Kidney (tissue), 14 donors: ENCODE measurements around the gene NR2C2AP. TPM values are rescaled to one million over a fixed set of nuclear protein-coding genes. Genes with fewer than 3 reads are reported as not detected.

ENCODE experiments used
- DNase-seq, 5 donors: peaks; one replicate each; pipeline ENCODE4 v3.0.0-alpha.2; 2013 to 2020
- FAIRE-seq: peaks from 2 replicates; lab custom pipeline; 2012; peaks lifted over from hg19 to GRCh38; lab: Jason Lieb, UNC
- H3K27ac ChIP-seq, 2 donors: one replicate each; pipeline ENCODE4 v1.7.0; 2013; ENCODE audit warnings: low read depth in 2 of 2, low read length in 2 of 2, inconsistent platforms in 1 of 2
- H3K27me3 ChIP-seq: one replicate; pipeline ENCODE4 v1.7.1; 2013; ENCODE audit warnings: low read length, inconsistent platforms; ENCODE audit not compliant: control insufficient read depth, insufficient read depth
- H3K36me3 ChIP-seq, 3 donors: one replicate each; pipeline versions ENCODE4 v1.7.0 to v1.7.1; 2013; ENCODE audit warnings: low read length in 3 of 3, control low read depth in 1 of 3, inconsistent platforms in 1 of 3; ENCODE audit not compliant: insufficient read depth in 3 of 3, control insufficient read depth in 2 of 3
- H3K4me1 ChIP-seq, 3 donors: one replicate each; pipeline versions ENCODE4 v1.7.0 to v1.7.1; 2013; ENCODE audit warnings: low read length in 3 of 3, inconsistent platforms in 1 of 3, low read depth in 1 of 3; ENCODE audit not compliant: control insufficient read depth in 2 of 3, insufficient read depth in 2 of 3
- H3K4me3 ChIP-seq, 3 donors: one replicate each; pipeline versions ENCODE4 v1.7.0 to v1.8.1; 2013; ENCODE audit warnings: low read length in 3 of 3, control low read depth in 1 of 3, inconsistent platforms in 1 of 3
- H3K9ac ChIP-seq, 3 donors: one replicate each; pipeline versions ENCODE4 v1.7.0 to v1.7.1; 2013; ENCODE audit warnings: low read length in 3 of 3, control low read depth in 1 of 3, inconsistent platforms in 1 of 3
- H3K9me3 ChIP-seq, 3 donors: one replicate each; pipeline versions ENCODE4 v1.7.0 to v1.7.1; 2013; ENCODE audit warnings: low read length in 3 of 3, control low read depth in 1 of 3, inconsistent platforms in 1 of 3; ENCODE audit not compliant: control insufficient read depth in 2 of 3, insufficient read depth in 1 of 3
- intact Hi-C: fragments of 100-400 bp; cut with DNase I; formaldehyde crosslinking; loops from one replicate; pipeline ENCODE4 v1.11.1; 2022
- polyA plus RNA-seq: library from polyadenylated mRNA; stranded (reverse); fragments of 350-450 nt; fragmentation: Illumina TruSeq; extraction: RNeasy Lipid Tissue Mini Kit (QIAGEN cat#74804); gene quantifications from one replicate; pipeline ENCODE4 v1.2.3, GENCODE V29; 2014; ENCODE audit warnings: low read depth, low replicate concordance; ENCODE audit not compliant: insufficient read depth
- total RNA-seq: library from RNA; stranded (reverse); fragmentation: NEBNext Ultra II Directional; extraction: Animal tissue kit (Norgen Biotek cat#: 25700); gene quantifications from one replicate; pipeline ENCODE4 v1.2.1, GENCODE V29; 2021
- TF ChIP-seq, protein P1 (sequence below): IDR thresholded peaks from 3 replicates; pipeline ENCODE4 v1.5.1; 2012; ENCODE audit warnings: mild to moderate bottlenecking, moderate library complexity, borderline replicate concordance; ENCODE audit not compliant: insufficient read depth; ENCODE audit errors: extremely low read depth
- donor health status: control.
- donor health status: control.
- donor health status: control.
- donor health status: control.
- donor health status: control.
- donor health status: DM: yes; HTN: yes; CAD: no.
- donor health status: Normal renal cell carcinoma (clear cell type).

NR2C2AP gene
- total and polyA plus RNA-seq, 2 donors from 2014 or later = 13.5 to 15.5 TPM

DNA sequence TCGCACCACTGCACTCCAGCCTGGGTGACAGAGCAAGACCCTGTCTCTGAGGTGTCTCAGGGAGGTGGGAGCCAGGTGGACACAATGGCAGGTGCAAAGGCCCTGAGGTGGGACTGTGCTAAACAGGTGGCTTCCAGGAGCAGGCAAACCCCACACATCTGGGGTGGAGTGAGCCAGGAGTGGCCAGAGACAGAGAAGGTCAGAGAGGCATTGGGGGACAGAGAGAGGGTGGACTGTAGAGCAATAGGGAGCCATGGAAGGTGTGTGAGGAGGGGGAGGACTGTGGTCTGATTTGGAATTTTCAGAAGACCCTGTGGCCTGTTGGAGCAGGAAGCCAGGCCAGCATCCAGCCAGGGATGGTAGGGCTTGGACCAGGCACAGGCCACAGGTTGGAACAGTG lies 37.8 kb downstream of the NR2C2AP start:
- intact Hi-C loops = no loop called here
- DNase-seq = no peak
- H3K27ac ChIP-seq = no peak overlapping the region
- H3K27me3 ChIP-seq = no peaks in the 10 kb centered on the region
- no peak overlapping the region for H3K4me3 ChIP-seq
- no peak for FAIRE-seq
- H3K36me3 ChIP-seq = no peaks in the 10 kb centered on the region
- no peaks in the 10 kb centered on the region for H3K9me3 ChIP-seq
- peaks cover 0 to 3% (median 0%) of the 10 kb centered on the region in 3 donors for H3K4me1 ChIP-seq
- TF ChIP-seq, protein P1, sequence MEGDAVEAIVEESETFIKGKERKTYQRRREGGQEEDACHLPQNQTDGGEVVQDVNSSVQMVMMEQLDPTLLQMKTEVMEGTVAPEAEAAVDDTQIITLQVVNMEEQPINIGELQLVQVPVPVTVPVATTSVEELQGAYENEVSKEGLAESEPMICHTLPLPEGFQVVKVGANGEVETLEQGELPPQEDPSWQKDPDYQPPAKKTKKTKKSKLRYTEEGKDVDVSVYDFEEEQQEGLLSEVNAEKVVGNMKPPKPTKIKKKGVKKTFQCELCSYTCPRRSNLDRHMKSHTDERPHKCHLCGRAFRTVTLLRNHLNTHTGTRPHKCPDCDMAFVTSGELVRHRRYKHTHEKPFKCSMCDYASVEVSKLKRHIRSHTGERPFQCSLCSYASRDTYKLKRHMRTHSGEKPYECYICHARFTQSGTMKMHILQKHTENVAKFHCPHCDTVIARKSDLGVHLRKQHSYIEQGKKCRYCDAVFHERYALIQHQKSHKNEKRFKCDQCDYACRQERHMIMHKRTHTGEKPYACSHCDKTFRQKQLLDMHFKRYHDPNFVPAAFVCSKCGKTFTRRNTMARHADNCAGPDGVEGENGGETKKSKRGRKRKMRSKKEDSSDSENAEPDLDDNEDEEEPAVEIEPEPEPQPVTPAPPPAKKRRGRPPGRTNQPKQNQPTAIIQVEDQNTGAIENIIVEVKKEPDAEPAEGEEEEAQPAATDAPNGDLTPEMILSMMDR = no peak
- H3K9ac ChIP-seq = no peak overlapping the region

DNA sequence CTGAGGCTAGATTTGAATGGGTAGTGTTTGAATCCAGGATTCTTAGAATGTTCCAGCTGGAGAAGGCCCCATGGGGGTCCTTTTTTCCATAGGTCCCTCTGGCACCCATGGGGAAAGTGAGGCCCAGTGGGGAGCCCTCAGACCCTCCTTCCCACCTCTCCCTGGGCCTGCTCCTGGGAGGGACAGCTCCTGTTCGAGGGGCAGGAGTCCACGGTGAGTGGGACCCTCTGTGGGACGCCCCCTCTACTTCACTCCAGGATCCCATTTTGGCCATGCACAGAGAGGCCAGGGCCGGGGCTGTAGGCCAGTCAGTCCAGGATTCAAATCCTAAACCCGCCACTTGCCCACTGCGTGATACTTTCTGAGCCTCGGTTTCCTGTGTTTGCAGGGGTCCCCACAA lies 40.7 kb downstream of the NR2C2AP start:
- TF ChIP-seq, protein P1 = no peak
- Histone ChIP-seq H3K9me3 (no peaks in the 10 kb centered on the region), H3K4me1 (no peaks in the 10 kb centered on the region), H3K27ac (no peak overlapping the region), H3K9ac (no peak overlapping the region), H3K4me3 (no peak overlapping the region), H3K27me3 (no peaks in the 10 kb centered on the region), H3K36me3 (no peaks in the 10 kb centered on the region)
- DNase-seq (no peak), FAIRE-seq (no peak)
- intact Hi-C loops = no loop called here

DNA sequence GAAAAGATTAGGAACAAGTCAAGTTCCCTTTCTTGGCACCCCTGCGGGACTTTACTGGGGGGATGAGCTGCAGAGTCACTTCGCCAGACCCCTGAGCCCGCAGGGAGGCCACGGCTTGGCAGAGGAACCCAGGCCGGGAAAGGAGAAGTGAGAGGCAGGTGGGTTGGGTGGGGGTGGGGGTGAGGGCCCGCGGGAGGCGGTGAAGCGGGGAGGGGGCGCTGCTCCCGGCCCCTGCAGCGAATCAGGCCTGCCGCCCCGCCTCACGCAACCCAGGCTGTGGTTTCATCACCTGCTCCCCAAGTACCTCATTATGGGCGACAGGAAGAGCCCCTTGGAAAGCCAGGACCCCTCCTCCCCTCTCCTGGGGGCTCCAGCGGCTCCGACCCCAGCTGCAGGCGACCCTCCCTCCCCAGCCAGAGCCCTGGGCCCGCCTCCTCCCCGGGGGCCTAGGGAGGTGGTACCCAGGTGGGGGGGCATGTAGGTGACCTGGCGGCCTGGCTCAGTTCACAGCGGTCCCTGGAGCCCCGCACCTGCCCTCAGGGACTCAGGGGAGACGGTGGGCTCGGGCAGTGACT lies 42.7 kb downstream of the NR2C2AP start:
- FAIRE-seq (no peak), DNase-seq (no peak)
- no peak overlapping the region for H3K4me3 ChIP-seq
- peaks cover 0 to 2% (median 0%) of the 10 kb centered on the region in 3 donors for H3K9me3 ChIP-seq
- H3K4me1 ChIP-seq = no peaks in the 10 kb centered on the region
- TF ChIP-seq, protein P1 = no peak
- H3K9ac ChIP-seq = no peak overlapping the region
- no peak overlapping the region for H3K27ac ChIP-seq
- H3K27me3 ChIP-seq = no peaks in the 10 kb centered on the region
- no peaks in the 10 kb centered on the region for H3K36me3 ChIP-seq
- intact Hi-C loops = no loop called here

GRCh38 chr19:19159534-19159933 lies 43.7 kb downstream of the NR2C2AP start:
- peaks cover 0 to 2% (median 0%) of the 10 kb centered on the region in 3 donors for H3K9me3 ChIP-seq
- H3K9ac ChIP-seq = no peak overlapping the region
- H3K4me1 ChIP-seq = no peaks in the 10 kb centered on the region
- intact Hi-C loops = no loop called here
- no peak overlapping the region for H3K4me3 ChIP-seq
- H3K36me3 ChIP-seq = no peaks in the 10 kb centered on the region
- FAIRE-seq = no peak
- DNase-seq = no peak
- H3K27ac ChIP-seq = no peak overlapping the region
- TF ChIP-seq, protein P1 = no peak
- H3K27me3 ChIP-seq = no peaks in the 10 kb centered on the region
